ENCODE results near the gene CGNL1. TPM values are rescaled to one million over a fixed set of nuclear protein-coding genes. Genes with fewer than 3 reads are reported as not detected.
A peak's percentile ranks its signal among the peaks of the same experiment; 100 is the strongest.

CGNL1 gene
- total RNA-seq, 2 donors from 2014 or later, result not detected

GRCh38 chr15:57568299-57568698 is 192.0 kb downstream of the CGNL1 start:
- no peak for DNase-seq
- Mint-ChIP-seq H3K36me3 (ENCODE audit: low read depth) (peaks cover 4% of the 10 kb centered on the region), H3K4me1 (peaks cover 15% of the 10 kb centered on the region), H3K27me3 (peaks cover 50% of the 10 kb centered on the region), H3K27ac (no peak overlapping the region), H3K4me3 (no peak overlapping the region)
- no peak for ATAC-seq
- no peaks in the 10 kb centered on the region for H3K9me3 ChIP-seq (ENCODE audit: control insufficient read depth, low read length, poor library complexity, severe bottlenecking)

- H3K4me1 Mint-ChIP-seq, result peaks cover 7% of the 10 kb centered on the region
- no peak overlapping the region for H3K4me3 Mint-ChIP-seq
- no peak overlapping the region for H3K27ac Mint-ChIP-seq
- DNase-seq (no peak), ATAC-seq (no peak)
- H3K9me3 ChIP-seq (ENCODE audit: control insufficient read depth, low read length, poor library complexity, severe bottlenecking), result no peaks in the 10 kb centered on the region
- peaks cover 50% of the 10 kb centered on the region for H3K27me3 Mint-ChIP-seq
- peaks cover 4% of the 10 kb centered on the region for H3K36me3 Mint-ChIP-seq (ENCODE audit: low read depth)
Measured at GRCh38 chr15:57570340-57570739, 194.0 kb downstream of the CGNL1 start.

GRCh38 chr15:57570994-57571393 is 194.7 kb downstream of the CGNL1 start:
- peaks cover 4% of the 10 kb centered on the region for H3K36me3 Mint-ChIP-seq (ENCODE audit: low read depth)
- H3K9me3 ChIP-seq (ENCODE audit: control insufficient read depth, low read length, poor library complexity, severe bottlenecking), result no peaks in the 10 kb centered on the region
- peaks cover 2% of the 10 kb centered on the region for H3K4me1 Mint-ChIP-seq
- DNase-seq (no peak), ATAC-seq (no peak)
- H3K27me3 Mint-ChIP-seq, result peaks cover 50% of the 10 kb centered on the region
- no peak overlapping the region for H3K27ac Mint-ChIP-seq
- H3K4me3 Mint-ChIP-seq, result no peak overlapping the region

- no peak overlapping the region for H3K27ac Mint-ChIP-seq
- peaks cover 45% of the 10 kb centered on the region for H3K27me3 Mint-ChIP-seq
- no peaks in the 10 kb centered on the region for H3K4me1 Mint-ChIP-seq
- peaks cover 4% of the 10 kb centered on the region for H3K36me3 Mint-ChIP-seq (ENCODE audit: low read depth)
- no peak for DNase-seq
- no peaks in the 10 kb centered on the region for H3K9me3 ChIP-seq (ENCODE audit: control insufficient read depth, low read length, poor library complexity, severe bottlenecking)
- H3K4me3 Mint-ChIP-seq, result no peak overlapping the region
- no peak for ATAC-seq
Measured at GRCh38 chr15:57571725-57572124, 195.4 kb downstream of the CGNL1 start.

- Mint-ChIP-seq H3K36me3 (ENCODE audit: low read depth) (peaks cover 4% of the 10 kb centered on the region), H3K4me3 (no peak overlapping the region), H3K27me3 (peaks cover 41% of the 10 kb centered on the region), H3K27ac (no peak overlapping the region), H3K4me1 (no peaks in the 10 kb centered on the region)
- DNase-seq (no peak), ATAC-seq (no peak)
- no peaks in the 10 kb centered on the region for H3K9me3 ChIP-seq (ENCODE audit: control insufficient read depth, low read length, poor library complexity, severe bottlenecking)
Measured at GRCh38 chr15:57572468-57572867, 196.2 kb downstream of the CGNL1 start.

GRCh38 chr15:57573151-57573550 is 196.8 kb downstream of the CGNL1 start:
- H3K27ac Mint-ChIP-seq, result no peak overlapping the region
- DNase-seq (no peak), ATAC-seq (no peak)
- H3K36me3 Mint-ChIP-seq (ENCODE audit: low read depth), result peaks cover 3% of the 10 kb centered on the region
- no peak overlapping the region for H3K4me3 Mint-ChIP-seq
- H3K4me1 Mint-ChIP-seq, result no peaks in the 10 kb centered on the region
- H3K9me3 ChIP-seq (ENCODE audit: control insufficient read depth, low read length, poor library complexity, severe bottlenecking), result no peaks in the 10 kb centered on the region
- H3K27me3 Mint-ChIP-seq, result peaks cover 47% of the 10 kb centered on the region

GRCh38 chr15:57575363-57575762 is 199.1 kb downstream of the CGNL1 start:
- H3K27ac Mint-ChIP-seq, result no peak overlapping the region
- H3K4me3 Mint-ChIP-seq, result no peak overlapping the region
- no peaks in the 10 kb centered on the region for H3K36me3 Mint-ChIP-seq (ENCODE audit: low read depth)
- ATAC-seq, result no peak
- no peak for DNase-seq
- H3K4me1 Mint-ChIP-seq, result no peaks in the 10 kb centered on the region
- no peaks in the 10 kb centered on the region for H3K9me3 ChIP-seq (ENCODE audit: control insufficient read depth, low read length, poor library complexity, severe bottlenecking)
- H3K27me3 Mint-ChIP-seq, result peaks cover 45% of the 10 kb centered on the region

- no peak for ATAC-seq
- peaks cover 43% of the 10 kb centered on the region for H3K27me3 Mint-ChIP-seq
Measured at GRCh38 chr15:57578288-57578900, 202.1 kb downstream of the CGNL1 start.

GRCh38 chr15:57580428-57580827 is 204.1 kb downstream of the CGNL1 start:
- peaks cover 43% of the 10 kb centered on the region for H3K27me3 Mint-ChIP-seq

More at GRCh38 chr15:57578288-57578900, 202.1 kb downstream of the CGNL1 start:
- DNase-seq, result no peak
- H3K36me3 Mint-ChIP-seq (ENCODE audit: low read depth), result no peaks in the 10 kb centered on the region
- no peaks in the 10 kb centered on the region for H3K4me1 Mint-ChIP-seq
- H3K4me3 Mint-ChIP-seq, result no peak overlapping the region
- H3K9me3 ChIP-seq (ENCODE audit: control insufficient read depth, low read length, poor library complexity, severe bottlenecking), result peaks cover 3% of the 10 kb centered on the region
- no peak overlapping the region for H3K27ac Mint-ChIP-seq

GRCh38 chr15:57580866-57581265 is 204.6 kb downstream of the CGNL1 start:
- H3K4me1 Mint-ChIP-seq, result no peaks in the 10 kb centered on the region
- no peaks in the 10 kb centered on the region for H3K36me3 Mint-ChIP-seq (ENCODE audit: low read depth)
- peaks cover 3% of the 10 kb centered on the region for H3K9me3 ChIP-seq (ENCODE audit: control insufficient read depth, low read length, poor library complexity, severe bottlenecking)
- peaks cover 43% of the 10 kb centered on the region for H3K27me3 Mint-ChIP-seq
- no peak overlapping the region for H3K27ac Mint-ChIP-seq
- H3K4me3 Mint-ChIP-seq, result no peak overlapping the region
- DNase-seq (no peak), ATAC-seq (no peak)

More at GRCh38 chr15:57580428-57580827, 204.1 kb downstream of the CGNL1 start:
- ATAC-seq (no peak), DNase-seq (no peak)
- H3K4me3 Mint-ChIP-seq, result no peak overlapping the region
- H3K27ac Mint-ChIP-seq, result no peak overlapping the region
- no peaks in the 10 kb centered on the region for H3K4me1 Mint-ChIP-seq
- no peaks in the 10 kb centered on the region for H3K36me3 Mint-ChIP-seq (ENCODE audit: low read depth)
- H3K9me3 ChIP-seq (ENCODE audit: control insufficient read depth, low read length, poor library complexity, severe bottlenecking), result peaks cover 3% of the 10 kb centered on the region

GRCh38 chr15:57582090-57582489 is 205.8 kb downstream of the CGNL1 start:
- Mint-ChIP-seq H3K4me1 (peaks cover 2% of the 10 kb centered on the region), H3K27me3 (peaks cover 43% of the 10 kb centered on the region), H3K36me3 (ENCODE audit: low read depth) (no peaks in the 10 kb centered on the region), H3K27ac (no peak overlapping the region), H3K4me3 (no peak overlapping the region)
- DNase-seq, result no peak
- H3K9me3 ChIP-seq (ENCODE audit: control insufficient read depth, low read length, poor library complexity, severe bottlenecking), result peaks cover 3% of the 10 kb centered on the region
- no peak for ATAC-seq

GRCh38 chr15:57583282-57583681 is 207.0 kb downstream of the CGNL1 start:
- peaks cover 3% of the 10 kb centered on the region for H3K9me3 ChIP-seq (ENCODE audit: control insufficient read depth, low read length, poor library complexity, severe bottlenecking)
- peaks cover 9% of the 10 kb centered on the region for H3K4me1 Mint-ChIP-seq
- no peak overlapping the region for H3K4me3 Mint-ChIP-seq
- no peaks in the 10 kb centered on the region for H3K36me3 Mint-ChIP-seq (ENCODE audit: low read depth)
- H3K27me3 Mint-ChIP-seq, result peaks cover 31% of the 10 kb centered on the region
- DNase-seq (no peak), ATAC-seq (no peak)
- H3K27ac Mint-ChIP-seq, result no peak overlapping the region

- Mint-ChIP-seq H3K27me3 (peaks cover 33% of the 10 kb centered on the region), H3K4me1 (peaks cover 9% of the 10 kb centered on the region), H3K27ac (no peak overlapping the region), H3K36me3 (ENCODE audit: low read depth) (no peaks in the 10 kb centered on the region), H3K4me3 (no peak overlapping the region)
- no peak for ATAC-seq
- H3K9me3 ChIP-seq (ENCODE audit: control insufficient read depth, low read length, poor library complexity, severe bottlenecking), result peaks cover 3% of the 10 kb centered on the region
- no peak for DNase-seq
Measured at GRCh38 chr15:57583720-57584119, 207.4 kb downstream of the CGNL1 start.

GRCh38 chr15:57586661-57587424 is 210.5 kb downstream of the CGNL1 start:
- peak; percentile 65 for ATAC-seq
- H3K9me3 ChIP-seq (ENCODE audit: control insufficient read depth, low read length, poor library complexity, severe bottlenecking), result peaks cover 3% of the 10 kb centered on the region
- H3K27me3 Mint-ChIP-seq, result peaks cover 28% of the 10 kb centered on the region
- DNase-seq, result no peak
- H3K36me3 Mint-ChIP-seq (ENCODE audit: low read depth), result no peaks in the 10 kb centered on the region
- H3K27ac Mint-ChIP-seq, result peak overlapping the region; percentile 0
- H3K4me3 Mint-ChIP-seq, result no peak overlapping the region
- peaks cover 15% of the 10 kb centered on the region for H3K4me1 Mint-ChIP-seq
